ENCODE measurements around the gene IFNAR1.

DNA sequence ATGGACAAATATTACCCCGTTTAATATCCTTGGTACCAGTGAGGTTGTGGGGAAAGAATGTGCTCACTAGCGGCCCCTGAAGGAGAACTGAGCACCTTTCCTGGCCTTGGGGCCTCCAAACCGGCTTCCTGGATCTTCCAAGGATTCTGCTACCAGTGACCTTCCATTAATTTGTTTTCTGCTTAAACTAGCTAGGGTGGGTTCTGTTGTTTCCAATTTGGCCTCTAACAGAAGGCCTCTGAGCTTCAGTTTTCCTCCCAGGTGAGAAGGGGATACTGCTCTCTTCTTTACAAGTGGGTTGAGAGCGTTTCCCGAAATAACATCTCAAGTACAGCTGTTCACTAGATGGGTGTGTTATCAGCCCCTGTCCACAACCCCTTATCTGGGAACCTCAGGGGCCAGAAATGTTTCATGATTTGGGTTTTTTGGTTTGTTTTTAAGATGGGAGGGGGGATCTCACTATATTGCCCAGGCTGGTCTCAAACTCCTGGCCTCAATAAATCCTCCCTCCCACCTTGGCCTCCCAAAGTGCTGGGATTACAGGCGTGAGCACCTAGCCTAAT is 61.5 kb downstream of the IFNAR1 start:
- TF ChIP-seq, protein P1, sequence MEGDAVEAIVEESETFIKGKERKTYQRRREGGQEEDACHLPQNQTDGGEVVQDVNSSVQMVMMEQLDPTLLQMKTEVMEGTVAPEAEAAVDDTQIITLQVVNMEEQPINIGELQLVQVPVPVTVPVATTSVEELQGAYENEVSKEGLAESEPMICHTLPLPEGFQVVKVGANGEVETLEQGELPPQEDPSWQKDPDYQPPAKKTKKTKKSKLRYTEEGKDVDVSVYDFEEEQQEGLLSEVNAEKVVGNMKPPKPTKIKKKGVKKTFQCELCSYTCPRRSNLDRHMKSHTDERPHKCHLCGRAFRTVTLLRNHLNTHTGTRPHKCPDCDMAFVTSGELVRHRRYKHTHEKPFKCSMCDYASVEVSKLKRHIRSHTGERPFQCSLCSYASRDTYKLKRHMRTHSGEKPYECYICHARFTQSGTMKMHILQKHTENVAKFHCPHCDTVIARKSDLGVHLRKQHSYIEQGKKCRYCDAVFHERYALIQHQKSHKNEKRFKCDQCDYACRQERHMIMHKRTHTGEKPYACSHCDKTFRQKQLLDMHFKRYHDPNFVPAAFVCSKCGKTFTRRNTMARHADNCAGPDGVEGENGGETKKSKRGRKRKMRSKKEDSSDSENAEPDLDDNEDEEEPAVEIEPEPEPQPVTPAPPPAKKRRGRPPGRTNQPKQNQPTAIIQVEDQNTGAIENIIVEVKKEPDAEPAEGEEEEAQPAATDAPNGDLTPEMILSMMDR (IDR thresholded peaks at IDR 0.05; ENCODE audit: low read length): peak; percentile 28
- no peak for TF ChIP-seq EZH2phosphoT487 (IDR thresholded peaks at IDR 0.05; ENCODE audit: low read length)
